SH-SY5Y (cell line): Measurements from ENCODE around the gene CETP.

Experiments used
- GATA2 ChIP-seq: IDR thresholded peaks from 2 replicates; pipeline ENCODE4 v1.6.1; 2011; ENCODE audit warnings: mild to moderate bottlenecking, low read depth, low read length
- GATA3 ChIP-seq: IDR thresholded peaks from 2 replicates; pipeline ENCODE4 v1.6.1; 2011; ENCODE audit warnings: low read depth, mild to moderate bottlenecking, low read length, moderate library complexity

Gene CETP

DNA sequence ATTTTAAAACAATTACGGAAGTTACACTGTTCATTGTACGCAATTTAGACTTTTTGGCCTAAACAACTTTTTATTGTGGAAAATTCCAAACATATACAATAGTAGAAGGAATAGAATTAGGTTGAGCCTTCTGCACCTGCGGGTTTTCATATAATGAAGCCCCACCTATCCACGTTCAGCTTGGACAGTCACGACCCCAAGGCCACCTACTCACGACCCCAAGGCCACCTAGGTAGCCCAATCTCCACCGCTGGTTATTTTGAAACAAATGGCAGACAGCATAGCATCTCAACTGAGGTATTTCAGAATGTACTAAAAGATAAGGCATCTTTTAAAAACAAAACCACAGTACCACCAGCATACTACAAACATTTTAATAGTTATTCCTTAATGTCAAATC lies 28.2 kb downstream of the CETP start:
- no peak for TF ChIP-seq GATA3
- TF ChIP-seq GATA2: no peak

DNA sequence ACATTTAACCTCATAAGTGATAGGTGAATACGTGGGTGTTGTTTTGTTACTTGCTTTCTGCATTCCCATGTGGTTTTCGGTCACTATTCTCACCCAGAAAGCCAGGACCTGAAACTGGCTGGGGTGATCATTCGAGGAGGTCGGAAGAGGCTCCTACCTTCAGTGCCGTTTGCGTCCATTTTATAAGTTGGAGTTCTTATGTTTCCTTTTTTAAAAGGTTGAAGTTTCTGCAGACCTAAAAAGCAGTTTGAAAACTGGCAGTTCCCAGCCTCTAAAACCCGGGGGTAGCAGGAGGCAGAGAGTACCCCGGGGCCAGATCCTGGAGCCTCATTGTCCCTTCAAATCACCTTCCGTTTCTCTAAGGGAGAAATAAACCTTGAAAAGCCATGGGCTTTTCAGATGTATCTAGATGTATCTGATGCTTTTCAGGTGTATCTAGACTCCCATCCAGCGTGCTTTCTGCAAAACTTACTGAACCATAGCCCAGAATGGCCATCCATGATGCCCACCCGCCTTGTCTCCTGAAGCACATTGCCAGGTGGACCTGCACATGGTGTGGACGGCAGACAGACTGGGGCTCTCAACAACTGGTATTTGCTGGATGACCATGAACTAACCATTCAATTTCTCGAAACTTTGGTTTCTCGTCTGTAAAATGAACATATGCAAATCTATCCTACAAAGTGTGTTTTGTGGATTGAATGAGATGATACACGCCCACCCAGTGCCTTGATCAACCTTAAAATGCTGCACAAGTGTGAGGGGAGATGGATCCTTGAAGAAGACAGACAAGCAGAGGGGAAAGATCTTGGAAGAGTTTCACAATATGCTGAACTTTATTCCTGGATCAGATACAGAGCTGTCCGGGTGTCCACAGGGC lies 28.9 kb downstream of the CETP start:
- TF ChIP-seq GATA2: no peak
- no peak for TF ChIP-seq GATA3

DNA sequence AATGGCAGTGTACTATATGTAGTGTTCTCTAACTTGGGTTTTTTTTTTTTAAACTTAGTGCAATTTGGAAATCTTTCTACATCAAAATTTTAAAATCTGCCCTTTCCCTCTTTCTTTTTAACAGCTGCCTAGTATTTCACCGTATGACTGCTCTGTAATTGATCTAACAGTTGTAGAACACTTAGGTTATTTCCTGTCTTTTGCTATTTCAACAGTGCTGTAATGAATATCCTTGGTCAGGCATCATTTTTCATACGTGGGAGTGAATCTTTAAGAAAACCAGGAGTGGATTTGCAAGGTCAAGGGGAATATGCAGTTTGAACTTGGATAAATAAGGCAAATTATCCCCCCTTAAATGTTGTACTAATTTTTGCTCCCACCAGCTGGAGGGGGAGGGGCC lies 31.5 kb downstream of the CETP start:
- TF ChIP-seq GATA2 (no peak), GATA3 (no peak)

DNA sequence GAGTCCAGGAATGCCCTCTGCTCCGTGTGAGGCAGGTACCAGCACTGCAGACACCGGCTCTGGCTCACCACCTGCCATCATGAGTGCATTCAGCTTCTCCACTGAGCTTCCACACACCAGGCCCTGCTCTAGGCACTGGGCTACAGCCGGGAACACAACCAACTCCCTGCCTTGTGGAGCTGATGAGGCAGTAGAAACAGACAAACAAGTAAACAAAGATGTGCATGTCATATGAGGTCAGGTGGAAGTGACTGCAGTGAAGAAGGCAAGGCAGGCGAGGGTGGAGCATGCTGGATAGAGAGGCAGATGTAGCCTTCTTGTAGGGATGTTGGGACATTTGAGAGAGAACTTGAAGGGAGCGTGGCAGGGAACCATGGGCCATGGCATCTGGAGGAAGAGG lies 32.6 kb downstream of the CETP start:
- TF ChIP-seq GATA3 (no peak), GATA2 (no peak)

DNA sequence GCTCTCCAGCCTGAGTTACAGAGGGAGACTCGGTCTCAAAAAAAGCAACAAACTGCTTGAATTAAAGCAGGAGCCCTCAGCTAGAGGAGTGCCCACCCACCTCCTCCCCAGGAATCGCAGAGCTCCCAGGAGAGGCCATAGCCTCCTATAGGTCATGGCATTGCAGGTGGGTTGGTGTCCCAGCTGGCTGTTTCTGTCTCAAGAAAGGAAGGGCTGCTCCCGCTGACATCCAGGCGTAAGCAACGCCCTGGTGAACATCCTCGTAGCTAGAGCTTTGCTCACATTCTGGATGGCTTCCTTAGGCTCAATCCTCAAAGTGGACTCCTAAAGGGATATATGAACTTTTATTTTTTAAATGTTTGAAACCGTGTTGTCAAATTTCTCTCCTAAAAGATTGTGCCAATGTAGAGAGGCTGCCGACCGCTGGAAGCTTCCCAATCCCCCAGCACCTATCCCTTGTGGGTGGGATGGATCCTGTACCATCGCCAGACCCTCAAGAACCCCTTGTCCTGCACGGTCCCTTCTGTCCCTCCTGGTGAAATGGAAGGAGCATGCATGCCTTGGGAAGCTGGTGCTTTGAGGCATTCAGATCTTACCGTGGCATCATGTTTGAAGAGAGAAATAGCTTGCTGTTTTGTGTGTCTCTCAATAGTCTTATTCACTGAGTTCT lies 33.5 kb downstream of the CETP start:
- TF ChIP-seq GATA3: no peak
- no peak for TF ChIP-seq GATA2

DNA sequence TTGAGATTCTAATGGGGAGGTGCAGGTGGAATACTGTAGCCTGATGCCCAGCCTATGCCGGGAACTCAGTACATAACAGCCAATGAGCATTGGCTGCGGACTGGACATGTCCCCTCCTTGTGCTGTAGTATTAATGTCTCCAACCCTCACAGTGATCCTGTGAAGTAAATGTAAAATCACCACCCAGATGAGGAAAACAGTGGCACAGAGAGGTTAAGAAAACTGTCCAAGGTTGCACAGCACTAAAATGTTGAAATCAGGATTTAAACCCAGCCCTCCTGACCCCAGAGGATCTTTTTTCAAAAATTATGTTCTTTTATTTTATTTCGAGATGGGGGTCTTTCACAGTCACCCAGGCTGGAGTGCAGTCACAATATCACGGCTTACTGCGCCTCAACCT lies 35.5 kb downstream of the CETP start:
- TF ChIP-seq GATA3 (no peak), GATA2 (no peak)

DNA sequence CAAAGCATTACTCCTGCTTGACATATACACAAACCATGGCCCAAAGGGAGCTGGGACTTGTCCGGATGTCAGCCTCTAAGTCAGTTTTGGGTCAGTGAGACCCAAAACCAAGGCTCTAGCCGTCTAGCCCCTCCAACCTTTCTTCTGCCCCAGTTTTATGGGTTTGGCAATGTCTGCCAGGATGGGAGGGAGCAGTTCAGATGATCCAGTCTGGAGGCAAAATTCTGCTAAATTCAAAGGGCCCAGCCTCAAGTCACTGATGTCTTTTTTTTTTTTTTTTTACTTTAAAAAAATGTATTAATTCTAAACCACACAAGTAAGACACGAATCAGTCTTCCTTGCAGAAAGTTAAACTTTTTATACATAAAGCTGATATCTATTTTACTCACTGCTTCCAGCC lies 36.2 kb downstream of the CETP start:
- TF ChIP-seq GATA2 (no peak), GATA3 (no peak)

DNA sequence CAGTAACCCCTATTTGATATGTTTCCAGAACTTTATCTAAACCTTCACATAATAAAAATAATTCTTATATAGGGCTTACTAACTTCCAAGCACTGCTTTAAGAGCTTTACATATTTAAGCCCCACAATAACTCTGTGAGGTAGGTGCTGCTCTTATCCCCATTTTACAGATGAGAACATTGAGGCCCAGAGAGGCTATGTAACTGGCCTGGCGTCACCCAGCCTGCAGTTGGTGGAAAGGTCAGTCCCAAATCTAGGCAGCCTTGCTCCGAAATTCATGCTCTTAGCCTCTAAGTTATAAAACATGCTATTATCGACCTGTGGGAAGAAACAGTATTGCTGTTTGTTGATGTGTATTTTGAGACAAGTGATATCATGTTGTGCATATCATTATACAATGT lies 36.6 kb downstream of the CETP start:
- TF ChIP-seq GATA3 (no peak), GATA2 (no peak)

DNA sequence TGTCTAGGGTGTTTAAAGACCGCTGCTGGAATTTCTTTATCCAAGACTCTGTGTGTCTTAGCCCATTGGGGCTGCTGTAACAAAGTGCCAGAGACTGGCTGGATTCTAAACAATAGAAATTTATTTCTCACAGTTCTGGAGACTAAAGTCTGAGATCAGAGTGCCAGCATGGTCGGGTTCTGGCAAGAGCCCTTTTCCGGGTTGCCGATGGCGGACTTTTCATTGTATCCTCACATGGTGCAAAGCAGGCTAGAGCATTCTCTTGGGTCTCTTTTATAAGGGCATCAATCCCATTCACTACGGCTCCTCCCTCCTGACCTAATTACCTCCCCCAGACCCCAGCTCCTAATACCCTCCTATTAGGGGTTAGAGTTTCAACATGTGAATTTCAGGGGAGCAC lies 37.1 kb downstream of the CETP start:
- no peak for TF ChIP-seq GATA3
- TF ChIP-seq GATA2: no peak

DNA sequence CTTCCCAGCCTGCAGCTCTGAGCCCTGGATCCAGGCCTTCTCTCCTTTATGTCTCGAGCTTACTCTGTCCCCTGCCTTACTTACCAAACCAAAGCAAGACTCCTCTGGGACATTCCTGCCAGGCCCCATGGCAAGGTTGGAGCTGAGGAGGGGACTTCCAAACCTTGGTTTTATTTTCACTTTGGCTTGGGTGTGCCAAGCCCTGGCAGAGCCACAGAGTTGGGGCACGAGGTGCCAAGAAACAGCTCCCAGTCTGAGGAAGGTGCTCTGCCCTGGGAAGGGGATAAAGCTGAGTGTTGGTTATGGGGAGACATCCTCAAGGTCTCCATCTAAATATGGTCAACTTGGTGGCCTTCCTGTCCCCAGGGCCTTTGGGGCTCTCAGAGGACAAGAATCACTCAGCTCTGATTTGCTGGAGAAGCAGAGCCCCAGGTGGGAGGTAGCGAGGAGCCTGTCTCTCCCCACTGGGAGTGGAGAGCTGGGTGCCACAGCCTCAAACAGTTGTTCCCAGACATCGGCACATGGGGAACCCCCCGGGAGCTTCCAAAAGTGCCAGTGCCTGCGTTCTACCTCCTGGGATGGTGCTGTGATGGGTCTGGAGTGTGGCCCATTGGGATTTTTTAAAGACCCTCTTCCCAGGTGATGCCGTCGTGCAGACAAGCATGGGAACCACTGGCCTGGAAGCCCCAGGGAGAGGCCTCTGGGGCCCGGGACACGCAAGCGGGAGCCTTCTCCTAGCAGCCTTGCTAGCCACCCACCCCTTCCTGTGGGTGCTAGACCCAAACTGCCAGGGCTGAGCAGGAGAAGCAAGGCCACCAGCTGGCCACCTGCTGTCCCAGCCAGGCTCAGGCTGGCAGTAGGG lies 37.9 kb downstream of the CETP start:
- no peak for TF ChIP-seq GATA2
- no peak for TF ChIP-seq GATA3

DNA sequence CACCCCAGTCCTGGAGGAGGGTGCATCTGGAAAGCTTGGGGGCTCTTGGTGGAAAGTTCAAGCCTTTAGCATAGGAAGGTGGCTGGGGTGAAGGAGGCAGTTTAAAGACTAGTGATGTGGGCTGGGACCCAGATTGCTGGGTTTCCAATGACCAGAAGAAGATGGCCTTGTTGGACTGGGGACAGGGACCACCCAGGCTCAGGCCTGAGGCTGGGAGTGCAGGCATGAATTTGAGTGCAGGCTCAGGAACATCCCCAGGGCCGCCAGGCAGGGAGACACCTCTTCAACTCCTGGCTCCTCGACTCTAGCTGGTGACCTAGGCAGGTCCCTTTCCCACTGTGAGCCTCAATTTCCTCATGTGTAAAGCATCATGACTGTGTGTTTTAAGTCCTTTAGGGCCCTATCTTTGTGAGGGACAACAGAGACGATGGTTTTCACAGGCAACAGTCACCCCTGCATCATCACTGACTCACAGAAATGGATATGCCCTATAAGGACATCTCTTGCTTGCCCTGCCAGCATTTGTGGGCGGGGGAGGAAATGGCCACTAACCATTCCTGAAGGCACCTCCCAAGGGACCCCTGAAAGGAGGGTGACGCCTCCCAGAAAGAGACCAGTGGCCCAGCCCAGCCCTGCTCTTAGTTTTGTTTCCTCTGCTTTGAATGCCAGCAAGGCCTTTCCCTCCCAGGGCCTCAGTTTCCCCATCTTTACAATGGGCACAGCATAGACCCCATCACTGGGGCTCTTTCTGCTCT lies 38.7 kb downstream of the CETP start:
- TF ChIP-seq GATA3: no peak
- no peak for TF ChIP-seq GATA2

DNA sequence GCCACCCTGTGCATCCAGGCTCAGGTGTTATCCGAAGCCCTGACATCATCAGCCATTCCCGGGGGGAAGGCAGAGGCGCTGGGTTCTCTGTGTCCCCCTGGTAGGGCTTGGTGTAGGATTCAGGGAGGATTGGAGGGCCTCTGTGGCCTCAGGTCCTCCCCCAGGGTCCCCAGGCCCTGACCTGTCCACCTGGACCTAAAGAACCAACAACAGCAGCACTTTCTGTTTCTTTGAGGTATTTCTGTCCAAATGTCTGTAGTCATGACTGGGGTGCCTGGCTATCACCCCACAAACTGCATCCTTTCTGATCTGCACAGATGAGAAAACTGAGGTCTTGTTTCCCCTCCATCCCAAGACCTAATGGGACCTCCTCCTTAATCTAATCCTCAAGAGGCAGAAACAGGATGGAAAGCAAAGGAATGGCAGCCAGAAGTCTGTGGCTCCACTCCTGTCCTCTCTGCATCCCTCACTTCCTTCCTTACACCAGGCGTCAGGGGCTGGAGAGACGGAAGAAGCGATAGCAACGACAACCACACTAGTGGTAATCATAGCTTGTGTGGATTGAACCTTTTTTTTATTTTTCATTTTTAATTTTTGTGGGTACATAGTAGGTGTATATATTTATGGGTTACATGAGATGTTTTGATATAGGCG lies 39.4 kb downstream of the CETP start:
- no peak for TF ChIP-seq GATA2
- no peak for TF ChIP-seq GATA3

DNA sequence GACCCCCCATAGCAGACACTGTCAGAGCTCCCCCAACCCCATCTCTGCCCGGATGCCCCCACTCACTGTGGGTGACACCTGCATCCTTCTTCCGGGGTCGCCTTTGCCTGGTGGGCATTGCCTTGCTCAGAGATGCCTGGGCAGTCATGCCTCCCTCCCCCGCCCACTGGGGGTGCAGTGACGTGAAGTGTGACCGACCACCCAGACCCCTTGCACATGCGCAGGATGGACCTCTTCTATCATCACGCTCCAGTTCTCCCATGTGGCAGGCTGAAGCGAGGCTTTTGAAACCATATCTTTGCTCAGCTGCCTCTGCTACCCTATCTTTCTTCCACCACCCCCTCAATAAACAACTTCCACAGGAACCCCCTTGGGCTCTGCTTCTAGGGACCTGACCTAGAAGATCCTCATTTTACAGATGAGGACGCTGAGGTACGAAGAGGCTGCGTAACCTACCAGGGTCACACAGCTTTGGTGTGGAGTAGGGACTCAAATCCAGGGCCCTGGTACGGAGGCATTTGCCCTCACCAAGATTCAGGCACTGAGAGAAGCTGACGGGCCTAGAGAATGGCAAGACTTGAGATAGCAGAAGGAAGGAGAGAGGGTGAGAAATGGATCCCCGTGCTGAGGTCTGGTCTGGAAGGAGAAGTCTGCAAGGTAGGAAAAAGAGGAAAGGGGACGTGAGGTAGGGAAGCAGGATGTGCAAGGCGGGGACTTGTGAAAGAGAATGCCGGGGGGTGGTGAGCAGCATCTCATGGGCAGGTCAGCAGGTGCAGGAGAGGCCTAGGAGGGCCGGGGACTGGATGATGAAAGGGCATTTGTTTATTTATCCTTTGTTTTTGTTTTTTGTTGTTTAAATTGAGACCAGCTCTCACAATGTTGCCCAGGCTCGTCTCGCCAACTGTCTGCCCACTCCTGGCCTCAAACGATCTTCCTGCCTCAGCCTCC lies 42.0 kb downstream of the CETP start:
- TF ChIP-seq GATA2: no peak
- no peak for TF ChIP-seq GATA3
